HEK293 (cell line): ENCODE measurements around the gene DZIP1L.

Experiments
- CTCF ChIA-PET: fragments of 350-600 bp; formaldehyde crosslinking; extraction: SDS; loops from one replicate; lab custom pipeline; 2021; ENCODE audit warnings: antibody characterized with exemption; lab: Yijun Ruan, JAX
- POLR2A ChIA-PET: fragments of 300-600 bp; formaldehyde crosslinking; extraction: SDS; loops from one replicate; lab custom pipeline; 2020; ENCODE audit warnings: antibody characterized with exemption, inconsistent platforms; lab: Yijun Ruan, JAX
- H3K27ac ChIP-seq: fragments of 200-500 bp; sonication (Bioruptor generic); 2 replicates; pipeline ENCODE4 v1.5.1; 2014; ENCODE audit warnings: low read depth, low read length, control low read depth, inconsistent platforms; ENCODE audit errors: extremely low read depth
- H3K36me3 ChIP-seq, 2 experiments: fragments of 200-500 bp in 1 of 2; sonication (Bioruptor generic) in 1 of 2; 1 replicate in 1 of 2; 2 replicates in 1 of 2; pipeline ENCODE4 v1.5.1; 2014 to 2017; ENCODE audit warnings: inconsistent platforms in 2 of 2, low read length in 2 of 2; ENCODE audit not compliant: control insufficient read depth in 2 of 2, insufficient read depth in 1 of 2
- H3K4me1 ChIP-seq: fragments of 200-500 bp; sonication (Bioruptor generic); 2 replicates; pipeline ENCODE4 v1.5.1; 2014; ENCODE audit warnings: mild to moderate bottlenecking, low read length, inconsistent platforms; ENCODE audit not compliant: control insufficient read depth, insufficient read depth
- H3K4me3 ChIP-seq: 2 replicates; pipeline ENCODE4 v1.5.1; 2011; ENCODE audit warnings: low read depth, mild to moderate bottlenecking, control low read depth, low read length, moderate library complexity
- H3K9me3 ChIP-seq: fragments of 200-500 bp; sonication (Bioruptor generic); 2 replicates; pipeline ENCODE4 v1.5.1; 2014; ENCODE audit warnings: low read depth, low read length, inconsistent platforms; ENCODE audit not compliant: control insufficient read depth, insufficient read depth
- KLF1 ChIP-seq: fragments of 450-650 bp; formaldehyde crosslinking; IDR thresholded peaks from 2 replicates; pipeline ENCODE4 v1.5.1; 2016; ENCODE audit warnings: missing biosample characterization, missing genetic modification characterization
- MEIS1 ChIP-seq: sonication (generic); formaldehyde crosslinking; IDR thresholded peaks from 2 replicates; pipeline ENCODE4 v1.8.1; 2022; ENCODE audit warnings: missing genetic modification reagents, mild to moderate bottlenecking, borderline replicate concordance
- SCRT2 ChIP-seq: fragments of 450-650 bp; formaldehyde crosslinking; IDR thresholded peaks from 2 replicates; pipeline ENCODE4 v1.5.1; 2016; ENCODE audit warnings: missing biosample characterization, missing genetic modification characterization
- SETDB1 ChIP-seq: IDR thresholded peaks from one replicate; pipeline ENCODE4 v1.6.1; 2017; ENCODE audit warnings: mild to moderate bottlenecking, low read length, moderate library complexity, mixed read lengths; ENCODE audit not compliant: insufficient read length
- TCF7L2 ChIP-seq: IDR thresholded peaks from 2 replicates; pipeline ENCODE4 v1.6.1; 2011; ENCODE audit warnings: low read depth, mild to moderate bottlenecking, inconsistent platforms, low read length, moderate library complexity, borderline replicate concordance
- ZBTB1 ChIP-seq: fragments of 450-650 bp; formaldehyde crosslinking; IDR thresholded peaks from 2 replicates; pipeline ENCODE4 v1.5.1; 2016; ENCODE audit warnings: missing biosample characterization, missing genetic modification characterization
- ZBTB49 ChIP-seq: fragments of 450-650 bp; formaldehyde crosslinking; IDR thresholded peaks from 2 replicates; pipeline ENCODE4 v1.5.1; 2016; ENCODE audit warnings: missing biosample characterization, missing genetic modification characterization, low read depth
- ZBTB8A ChIP-seq: fragments of 450-650 bp; formaldehyde crosslinking; IDR thresholded peaks from 2 replicates; pipeline ENCODE4 v1.5.1; 2016; ENCODE audit warnings: missing biosample characterization, missing genetic modification characterization
- ZNF10 ChIP-seq: fragments of 450-650 bp; formaldehyde crosslinking; IDR thresholded peaks from 2 replicates; pipeline ENCODE4 v1.5.1; 2017; ENCODE audit warnings: missing biosample characterization, missing genetic modification characterization
- ZNF169 ChIP-seq: fragments of 450-650 bp; formaldehyde crosslinking; IDR thresholded peaks from 2 replicates; pipeline ENCODE4 v1.5.1; 2016; ENCODE audit warnings: missing biosample characterization, missing genetic modification characterization
- ZNF174 ChIP-seq: fragments of 450-650 bp; formaldehyde crosslinking; IDR thresholded peaks from 2 replicates; pipeline ENCODE4 v1.5.0; 2017; ENCODE audit warnings: missing biosample characterization, mild to moderate bottlenecking, missing genetic modification characterization
- ZNF19 ChIP-seq: fragments of 450-650 bp; formaldehyde crosslinking; IDR thresholded peaks from 2 replicates; pipeline ENCODE4; 2016; ENCODE audit warnings: missing biosample characterization, missing genetic modification characterization, low read depth
- ZNF2 ChIP-seq: fragments of 450-650 bp; formaldehyde crosslinking; IDR thresholded peaks from 2 replicates; pipeline ENCODE4 v1.5.1; 2016; ENCODE audit warnings: missing biosample characterization, missing genetic modification characterization
- ZNF214 ChIP-seq: fragments of 450-650 bp; formaldehyde crosslinking; IDR thresholded peaks from 2 replicates; pipeline ENCODE4 v1.5.1; 2017; ENCODE audit warnings: missing biosample characterization, mild to moderate bottlenecking, missing genetic modification characterization, borderline replicate concordance
- ZNF292 ChIP-seq: fragments of 450-650 bp; formaldehyde crosslinking; IDR thresholded peaks from 2 replicates; pipeline ENCODE4 v1.5.1; 2016; ENCODE audit warnings: low read depth, missing biosample characterization, missing genetic modification characterization, borderline replicate concordance
- ZNF311 ChIP-seq: fragments of 450-650 bp; formaldehyde crosslinking; IDR thresholded peaks from 2 replicates; pipeline ENCODE4 v1.5.1; 2017; ENCODE audit warnings: missing biosample characterization, missing genetic modification characterization, borderline replicate concordance
- ZNF354C ChIP-seq: fragments of 450-650 bp; formaldehyde crosslinking; IDR thresholded peaks from 2 replicates; pipeline ENCODE4 v1.5.1; 2016; ENCODE audit warnings: missing biosample characterization, missing genetic modification characterization, low read depth, borderline replicate concordance
- ZNF398 ChIP-seq: fragments of 450-650 bp; formaldehyde crosslinking; IDR thresholded peaks from 2 replicates; pipeline ENCODE4 v1.5.1; 2017; ENCODE audit warnings: missing biosample characterization, missing genetic modification characterization
- ZNF433 ChIP-seq: fragments of 450-650 bp; formaldehyde crosslinking; IDR thresholded peaks from 2 replicates; pipeline ENCODE4 v1.5.1; 2016; ENCODE audit warnings: missing biosample characterization, missing genetic modification characterization, low read depth
- ZNF513 ChIP-seq: fragments of 450-650 bp; IDR thresholded peaks from 2 replicates; pipeline ENCODE4 v1.5.1; 2018; ENCODE audit warnings: missing biosample characterization, missing genetic modification characterization
- ZNF558 ChIP-seq: fragments of 450-650 bp; formaldehyde crosslinking; IDR thresholded peaks from 2 replicates; pipeline ENCODE4 v1.5.1; 2016; ENCODE audit warnings: missing biosample characterization, missing genetic modification characterization
- ZNF623 ChIP-seq: fragments of 450-650 bp; formaldehyde crosslinking; IDR thresholded peaks from 2 replicates; pipeline ENCODE4 v1.5.1; 2016; ENCODE audit warnings: missing biosample characterization, missing genetic modification characterization
- ZNF629 ChIP-seq: fragments of 450-650 bp; formaldehyde crosslinking; IDR thresholded peaks from 2 replicates; pipeline ENCODE4 v1.5.1; 2017; ENCODE audit warnings: missing biosample characterization, missing genetic modification characterization
- ZNF785 ChIP-seq: fragments of 450-650 bp; formaldehyde crosslinking; IDR thresholded peaks from 2 replicates; pipeline ENCODE4 v1.5.1; 2016; ENCODE audit warnings: missing biosample characterization, missing genetic modification characterization
- ZNF792 ChIP-seq: fragments of 450-650 bp; formaldehyde crosslinking; IDR thresholded peaks from 2 replicates; pipeline ENCODE4 v1.5.1; 2016; ENCODE audit warnings: missing biosample characterization, missing genetic modification characterization
- ZNF830 ChIP-seq: fragments of 450-650 bp; IDR thresholded peaks from 2 replicates; pipeline ENCODE4 v1.5.0; 2018; ENCODE audit warnings: missing biosample characterization, missing genetic modification characterization, low read depth, mild to moderate bottlenecking, moderate library complexity

The DZIP1L gene

GRCh38 chr3:138025553-138025952 lies 89.9 kb downstream of the DZIP1L start:
- peaks cover 0 to 25% of the 10 kb centered on the region in 2 experiments; a peak in 1 of 3 replicates for H3K36me3 ChIP-seq
- no peak overlapping the region for H3K4me3 ChIP-seq
- H3K27ac ChIP-seq, result no peak overlapping the region
- H3K9me3 ChIP-seq, result no peaks in the 10 kb centered on the region
- TF ChIP-seq ZNF311 (tag by site-specific recombination) (no peak), ZNF513 (tag by site-specific recombination) (no peak), ZNF354C (tag by site-specific recombination) (no peak), ZNF214 (tag by site-specific recombination) (no peak), ZNF792 (tag by site-specific recombination) (no peak), ZNF558 (no peak), ZNF398 (tag by site-specific recombination) (no peak), ZBTB8A (tag by site-specific recombination) (no peak)
- POLR2A ChIA-PET, result no interaction called here
- no peaks in the 10 kb centered on the region for H3K4me1 ChIP-seq
- CTCF ChIA-PET, result no interaction called here

GRCh38 chr3:138023754-138024153 lies 91.7 kb downstream of the DZIP1L start:
- Histone ChIP-seq H3K4me3 (no peak overlapping the region), H3K27ac (no peak overlapping the region), H3K9me3 (no peaks in the 10 kb centered on the region), H3K4me1 (no peaks in the 10 kb centered on the region), H3K36me3 (peaks cover 0 to 18% of the 10 kb centered on the region in 2 experiments; a peak in 1 of 3 replicates)
- ChIA-PET CTCF (no interaction called here), POLR2A (no interaction called here)
- TF ChIP-seq MEIS1 (CRISPR knock-in tag) (no peak), ZNF623 (tag by site-specific recombination) (no peak), SCRT2 (no peak), ZNF10 (tag by site-specific recombination) (no peak), ZNF292 (no peak)

GRCh38 chr3:138019281-138020069 lies 95.9 kb downstream of the DZIP1L start:
- H3K9me3 ChIP-seq, result no peaks in the 10 kb centered on the region
- CTCF ChIA-PET, result no interaction called here
- no peak overlapping the region for H3K27ac ChIP-seq
- H3K36me3 ChIP-seq, result peaks cover 0 to 12% of the 10 kb centered on the region in 2 experiments; a peak in 1 of 3 replicates
- H3K4me3 ChIP-seq, result no peak overlapping the region
- POLR2A ChIA-PET, result no interaction called here
- H3K4me1 ChIP-seq, result no peaks in the 10 kb centered on the region
- TF ChIP-seq ZNF433 (tag by site-specific recombination), result no peak
- TF ChIP-seq SETDB1, result no peak
- no peak for TF ChIP-seq ZNF830 (tag by site-specific recombination)
- TF ChIP-seq ZBTB1 (tag by site-specific recombination), result no peak
- TF ChIP-seq ZNF174, result no peak
- TF ChIP-seq ZNF169 (tag by site-specific recombination), result no peak
- TF ChIP-seq ZNF2 (tag by site-specific recombination), result no peak
- TF ChIP-seq ZNF629, result no peak
- no peak for TF ChIP-seq ZNF785
- TF ChIP-seq KLF1 (tag by site-specific recombination), result no peak
- no peak for TF ChIP-seq TCF7L2
- TF ChIP-seq ZBTB49 (tag by site-specific recombination), result no peak
- no peak for TF ChIP-seq ZNF19 (tag by site-specific recombination)
